LNCAP (cell line): ENCODE results near the gene APOA5.

Source experiments
- CTCF ChIP-seq: fragments of 450-650 bp; IDR thresholded peaks from 2 replicates; pipeline ENCODE4 v1.5.1; 2017; ENCODE audit warnings: mild to moderate bottlenecking

The APOA5 gene

GRCh38 chr11:116830184-116830912, 38.7 kb upstream of the APOA5 start:
- no peak for TF ChIP-seq CTCF

- no peak for TF ChIP-seq CTCF
These were observed 38.0 kb upstream of the APOA5 start, which contains the start of gene APOC3 for GRCh38 chr11:116829525-116830183. Gene APOC3 (plus strand): TSS chr11:116829907. CDS start chr11:116830583, 676 bp downstream.

- no peak for TF ChIP-seq CTCF
These were observed 37.2 kb upstream of the APOA5 start for GRCh38 chr11:116828632-116829524.

- TF ChIP-seq CTCF: no peak
These were observed 35.8 kb upstream of the APOA5 start for GRCh38 chr11:116827461-116827860.

- TF ChIP-seq CTCF: no peak
These were observed 35.2 kb upstream of the APOA5 start for GRCh38 chr11:116826751-116827431.

- no peak for TF ChIP-seq CTCF
These were observed 34.4 kb upstream of the APOA5 start for GRCh38 chr11:116825854-116826750.
